Measurements from ENCODE around the gene NFS1.
"Not testable (repeated sequence)": the region's sequence is repeated elsewhere in the genome, so short reads cannot be mapped to it uniquely, and the experiment has no call there.

NFS1 gene

GRCh38 chr20:35699127-35699956 is at the start of gene NFS1, which contains the start of gene ROMO1:
Gene NFS1 (minus strand): TSS chr20:35699352. CDS start chr20:35699288, 64 bp downstream.
Gene ROMO1 (plus strand): TSS chr20:35699405. CDS start chr20:35699633, 228 bp downstream.
- peak; percentile 67 to 81 for DNase-seq (ENCODE audit: low read depth in 2 of 2)

DNA sequence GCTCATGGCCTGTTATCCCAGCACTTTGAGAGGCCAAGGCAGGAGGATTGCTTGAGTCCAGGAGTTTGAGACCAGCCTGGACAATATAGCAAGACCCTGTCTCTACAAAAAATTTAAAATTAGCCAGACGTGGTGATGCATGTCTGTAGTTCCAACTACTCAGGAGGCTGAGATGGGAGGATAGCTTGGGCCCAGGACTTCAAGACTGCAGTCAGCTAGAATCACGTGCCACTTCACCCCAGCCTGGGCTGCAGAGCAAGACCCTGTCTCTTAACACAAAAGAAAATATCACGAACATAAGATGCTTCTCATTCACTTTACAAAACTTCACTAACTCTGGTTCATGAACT is 45.3 kb upstream of the NFS1 start:
- not testable (repeated sequence) for DNase-seq (ENCODE audit: low read depth in 2 of 2)

DNA sequence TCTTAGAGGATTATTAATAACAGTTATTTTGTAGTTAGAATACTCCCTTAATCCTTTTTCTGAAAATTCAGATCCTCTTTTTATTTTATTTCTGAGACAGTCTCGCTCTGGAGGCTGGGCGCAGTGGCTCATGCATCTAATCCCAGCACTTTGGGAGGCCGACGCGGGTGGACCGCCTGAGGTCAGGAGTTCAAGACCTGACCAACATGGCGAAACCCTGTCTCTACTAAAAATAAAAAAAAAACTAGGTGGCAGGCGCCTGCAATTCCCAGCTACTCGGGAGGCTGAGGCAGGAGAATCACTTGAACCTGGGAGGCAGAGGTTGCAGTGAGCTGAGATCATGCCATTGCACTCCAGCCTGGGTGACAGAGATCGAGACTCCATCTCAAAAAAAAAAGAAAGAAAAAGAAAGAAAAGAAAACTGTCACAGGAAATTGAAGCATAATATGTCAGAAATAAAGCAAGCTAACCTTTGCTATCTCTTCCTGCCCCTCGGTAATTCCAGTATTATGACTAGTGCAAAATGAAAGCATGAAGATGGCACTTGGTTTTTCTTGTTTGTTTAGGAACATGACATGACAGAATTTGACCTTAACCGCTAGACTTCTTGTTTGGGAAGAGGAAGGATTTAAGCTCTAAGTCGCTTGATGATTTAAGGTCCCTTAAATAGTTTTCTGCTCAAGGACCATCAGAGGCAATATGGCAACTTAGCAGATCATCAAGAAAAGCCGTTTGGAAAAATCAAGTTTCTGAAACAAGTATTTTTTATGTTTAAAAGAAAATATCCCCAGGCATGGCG is 44.7 kb upstream of the NFS1 start:
- no peak for DNase-seq (ENCODE audit: low read depth in 2 of 2)

- DNase-seq (ENCODE audit: low read depth in 2 of 2) = no peak
Measured at GRCh38 chr20:35742741-35743523, 43.8 kb upstream of the NFS1 start.

GRCh38 chr20:35741892-35742740 is 43.0 kb upstream of the NFS1 start, which contains the start of gene RBM39:
Gene RBM39 (minus strand): TSS chr20:35742260. CDS start chr20:35740874, 1,386 bp downstream.
- DNase-seq (ENCODE audit: low read depth in 2 of 2) = peak; percentile 98 to 100

DNA sequence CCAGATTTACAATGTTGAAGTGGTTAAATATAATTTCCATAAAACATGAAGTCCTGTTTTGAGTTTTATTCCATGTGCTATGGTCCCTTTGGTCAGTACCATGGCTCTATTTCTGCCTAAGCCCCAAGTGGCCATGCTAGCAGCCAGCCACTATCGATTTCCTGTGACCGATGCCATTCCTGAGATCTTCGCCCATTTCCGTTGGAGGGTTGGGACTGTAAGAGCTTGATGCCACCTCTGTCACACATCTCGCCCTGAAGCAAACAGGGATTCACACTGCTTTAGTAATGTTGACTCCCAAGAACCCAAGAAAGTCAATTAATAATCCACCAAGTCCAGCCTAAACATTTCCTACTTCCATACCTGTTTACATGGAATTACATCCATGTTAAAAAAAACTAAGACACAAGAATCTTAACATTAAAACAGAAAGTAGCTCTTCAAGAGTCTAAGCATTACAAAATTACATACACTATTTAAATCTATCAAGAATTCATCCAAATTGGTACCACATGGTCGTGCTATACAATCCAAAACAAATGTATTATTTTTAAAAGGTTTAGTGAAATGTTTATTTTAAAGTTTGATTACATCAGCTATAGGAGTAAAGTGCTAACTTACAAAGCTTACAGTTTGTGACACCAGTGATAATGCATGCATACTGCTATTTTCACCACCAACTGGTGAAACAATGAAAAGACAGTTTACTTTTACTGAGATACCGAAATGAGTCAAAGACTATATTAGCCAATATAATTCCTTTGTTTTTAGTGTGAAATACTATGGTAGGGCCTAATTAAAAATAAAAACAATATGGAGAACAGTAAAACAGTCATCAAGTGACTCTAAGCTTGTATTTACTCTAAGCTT is 40.4 kb upstream of the NFS1 start:
- no peak for DNase-seq (ENCODE audit: low read depth in 2 of 2)

GRCh38 chr20:35738410-35739179 is 39.4 kb upstream of the NFS1 start:
- DNase-seq (ENCODE audit: low read depth in 2 of 2) = no peak

GRCh38 chr20:35737865-35738333 is 38.7 kb upstream of the NFS1 start:
- DNase-seq (ENCODE audit: low read depth in 2 of 2) = no peak

DNA sequence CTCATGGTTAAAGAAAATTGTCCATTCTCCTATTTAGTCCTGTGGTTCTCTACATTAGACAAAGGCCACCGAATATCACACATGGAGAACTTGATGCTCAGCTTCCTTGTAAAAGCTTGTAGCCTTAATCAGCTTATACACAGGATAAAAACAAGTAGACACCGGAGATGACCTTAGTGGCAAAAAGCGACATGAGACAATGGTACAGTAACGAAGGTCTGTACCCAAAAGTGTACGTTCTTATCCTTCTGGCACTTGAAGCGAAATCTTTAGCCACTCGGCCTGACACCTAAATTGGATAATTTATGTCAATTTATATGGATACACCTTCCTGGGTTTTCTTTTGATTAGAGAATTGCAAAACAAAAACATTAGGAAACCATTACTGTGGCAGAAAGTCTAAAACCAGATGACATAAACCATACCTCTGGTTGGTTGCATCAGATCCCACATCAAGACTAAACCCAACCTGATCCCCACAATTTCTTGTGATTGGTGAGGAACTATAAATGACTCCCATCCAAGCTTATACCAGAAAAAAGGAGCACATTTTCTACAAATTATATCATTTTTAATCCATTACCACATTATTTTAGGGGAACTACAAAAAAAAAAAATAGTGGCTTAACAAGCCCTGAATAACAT is 36.8 kb upstream of the NFS1 start:
- DNase-seq (ENCODE audit: low read depth in 2 of 2) = no peak

DNA sequence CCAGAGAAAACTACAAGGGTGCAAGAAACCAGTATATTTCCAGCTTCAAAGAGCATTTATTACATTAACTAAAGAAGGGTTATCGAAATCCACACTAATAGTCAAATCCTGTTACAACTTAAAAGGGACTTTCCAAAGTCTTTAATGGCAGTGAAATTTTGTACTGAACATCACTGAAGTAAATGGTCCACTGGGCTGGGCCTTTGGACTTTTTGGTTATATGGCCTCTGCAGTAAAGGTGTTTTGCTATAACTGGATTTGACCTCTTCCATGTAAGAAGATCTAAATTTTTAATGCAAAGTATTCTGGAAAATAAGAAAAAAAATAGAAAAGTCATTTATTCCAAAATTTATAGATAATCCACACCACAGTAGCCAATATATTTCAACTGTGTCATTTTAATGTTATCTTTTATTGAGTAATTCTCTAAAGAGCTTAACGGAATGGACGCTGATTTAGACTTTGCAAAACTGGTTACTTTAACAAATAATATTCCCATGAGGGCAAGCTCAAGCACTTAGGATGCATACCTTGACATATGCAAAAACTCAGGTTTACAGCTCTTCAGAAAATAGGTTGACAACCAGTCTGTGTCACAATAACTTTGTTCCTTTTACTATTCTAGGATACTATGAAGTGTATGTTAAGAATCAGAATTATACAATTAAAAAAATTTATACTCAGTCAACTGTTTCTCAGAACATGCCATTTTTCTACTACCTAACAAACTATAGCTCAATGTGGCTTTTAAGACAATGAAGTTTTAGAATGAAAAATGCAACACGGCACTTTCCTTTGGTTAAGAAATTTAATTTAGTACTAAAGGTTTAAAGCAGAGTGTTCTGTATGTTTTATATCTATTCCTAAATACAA is 35.9 kb upstream of the NFS1 start:
- no peak for DNase-seq (ENCODE audit: low read depth in 2 of 2)

- DNase-seq (ENCODE audit: low read depth in 2 of 2) = no peak
Measured at GRCh38 chr20:35734374-35734773, 35.2 kb upstream of the NFS1 start.

DNA sequence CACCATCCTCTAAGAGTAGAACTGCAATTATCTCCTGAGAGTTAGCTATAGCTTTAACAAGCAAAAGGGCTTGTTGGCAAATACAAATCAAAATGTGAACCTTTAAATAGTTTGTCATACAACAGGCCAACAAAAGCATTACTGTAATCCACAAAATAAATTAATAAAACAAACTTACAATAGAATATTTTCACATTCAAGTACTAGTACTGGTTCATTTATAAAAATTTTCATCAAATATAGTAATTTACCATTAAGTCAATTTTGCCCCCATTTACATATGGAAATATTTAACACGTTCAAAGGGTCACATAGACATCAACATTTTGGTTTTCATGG is 33.5 kb upstream of the NFS1 start:
- DNase-seq (ENCODE audit: low read depth in 2 of 2) = no peak

DNA sequence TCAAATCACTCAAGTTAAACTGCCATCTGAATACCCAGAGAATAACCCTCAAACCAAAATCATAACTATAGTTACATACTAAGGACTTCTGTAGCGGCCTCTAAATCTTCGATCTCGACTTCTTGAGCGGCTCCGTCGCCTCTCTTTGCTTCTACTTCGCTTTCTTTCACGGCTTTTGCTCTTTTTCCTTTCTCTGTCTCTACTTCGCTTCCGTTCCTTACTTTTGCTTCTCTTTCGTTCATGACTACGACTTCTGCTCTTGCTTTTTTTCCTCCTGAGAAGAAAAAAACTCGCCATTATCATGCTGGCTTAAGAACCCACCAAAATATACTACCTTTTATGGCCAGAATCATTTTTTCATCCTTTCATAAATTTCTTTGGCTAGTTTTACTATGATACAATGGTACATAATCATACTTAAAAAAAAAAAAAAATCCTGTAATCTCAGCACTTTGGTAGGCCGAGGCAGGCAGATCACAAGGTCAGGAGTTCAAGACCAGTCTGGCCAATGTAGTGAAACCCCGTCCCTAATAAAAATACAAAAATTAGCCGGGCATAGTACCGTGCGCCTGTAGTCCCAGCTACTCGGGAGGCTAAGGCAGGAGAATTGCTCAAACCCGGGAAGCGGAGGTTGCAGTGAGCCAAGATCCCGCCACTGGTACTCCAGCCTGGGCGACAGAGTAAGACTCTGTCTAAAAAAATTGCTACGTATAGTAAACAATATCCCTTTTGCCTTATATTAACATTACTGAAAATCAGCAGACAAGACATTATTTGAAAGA is 32.9 kb upstream of the NFS1 start:
- no peak for DNase-seq (ENCODE audit: low read depth in 2 of 2)

GRCh38 chr20:35731469-35731788 is 32.3 kb upstream of the NFS1 start:
- no peak for DNase-seq (ENCODE audit: low read depth in 2 of 2)

DNA sequence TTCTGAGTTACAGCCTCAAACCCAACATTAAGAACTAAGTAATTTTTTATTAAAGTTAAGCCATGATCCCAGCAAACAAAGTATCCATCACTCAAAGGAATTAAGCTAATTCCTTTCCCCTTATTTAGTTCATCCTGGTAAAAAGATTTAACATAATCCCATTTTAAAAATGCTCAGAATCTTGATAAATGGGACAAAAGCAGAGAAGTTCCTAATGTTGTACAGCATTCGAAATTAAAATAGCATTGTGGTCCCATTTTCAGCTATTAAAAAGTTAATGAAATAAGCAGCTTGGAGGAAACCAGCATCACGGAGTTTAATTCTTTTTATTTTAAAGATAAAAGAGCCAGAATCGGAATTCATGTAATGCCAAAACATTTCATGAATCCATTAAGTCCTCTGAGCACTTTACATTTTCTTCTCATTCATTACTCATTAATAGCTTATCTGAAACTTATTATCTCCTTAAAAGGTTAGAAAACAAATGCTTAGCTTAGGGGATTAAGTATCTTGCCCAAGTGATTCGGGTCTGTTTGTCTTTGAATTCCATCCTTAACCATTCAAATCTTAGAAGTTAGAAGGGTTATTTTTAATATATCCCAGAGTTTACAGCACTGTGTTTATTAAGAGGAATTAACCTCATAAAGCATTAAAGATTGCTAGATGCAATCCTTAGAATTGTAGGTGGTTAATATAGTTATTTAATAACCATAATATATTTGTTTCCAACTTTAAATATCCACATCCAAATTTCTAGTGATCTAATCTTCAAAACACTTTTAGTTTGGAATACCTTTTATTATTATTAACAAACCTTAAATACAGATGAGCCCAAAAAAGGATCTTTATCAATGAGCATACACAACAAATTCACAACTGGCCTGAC is 31.7 kb upstream of the NFS1 start:
- no peak for DNase-seq (ENCODE audit: low read depth in 2 of 2)

Measured in stimulated activated CD8-positive, alpha-beta memory T cell treated with anti-CD3 and anti-CD28 coated beads, Interleukin-7, amount 100 ng/mL, for 4 hours (primary cell).